ENCODE results near the gene ENTPD8.
"Not testable (repeated sequence)": the region's sequence is repeated elsewhere in the genome, so short reads cannot be mapped to it uniquely, and the experiment has no call there.

ENTPD8 gene

GRCh38 chr9:137475666-137476065, 34.5 kb upstream of the ENTPD8 start:
- no peak for DNase-seq

- DNase-seq, result no peak
Measured at GRCh38 chr9:137474271-137474670, 33.1 kb upstream of the ENTPD8 start.

GRCh38 chr9:137470785-137471184, 29.6 kb upstream of the ENTPD8 start:
- DNase-seq, result no peak

DNA sequence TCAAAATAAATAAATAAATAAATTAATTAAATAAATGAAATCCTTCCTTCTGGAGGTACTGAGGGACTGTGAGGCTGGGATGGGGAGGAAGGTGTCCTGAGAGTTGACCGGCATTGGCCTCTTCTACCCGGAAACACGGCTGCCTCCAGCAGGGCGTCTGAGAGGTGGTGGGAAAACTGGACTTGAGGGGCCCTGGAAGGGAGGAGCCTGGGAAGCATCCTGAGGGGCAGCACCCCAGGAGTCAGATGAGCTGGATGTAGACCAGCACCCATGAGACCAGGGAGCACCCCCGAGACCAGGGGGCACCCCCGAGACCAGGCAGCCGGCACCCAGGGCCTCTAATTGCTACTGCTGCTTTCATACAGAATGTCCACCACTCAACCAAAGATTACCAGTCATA, 26.7 kb upstream of the ENTPD8 start:
- DNase-seq, result no peak

DNA sequence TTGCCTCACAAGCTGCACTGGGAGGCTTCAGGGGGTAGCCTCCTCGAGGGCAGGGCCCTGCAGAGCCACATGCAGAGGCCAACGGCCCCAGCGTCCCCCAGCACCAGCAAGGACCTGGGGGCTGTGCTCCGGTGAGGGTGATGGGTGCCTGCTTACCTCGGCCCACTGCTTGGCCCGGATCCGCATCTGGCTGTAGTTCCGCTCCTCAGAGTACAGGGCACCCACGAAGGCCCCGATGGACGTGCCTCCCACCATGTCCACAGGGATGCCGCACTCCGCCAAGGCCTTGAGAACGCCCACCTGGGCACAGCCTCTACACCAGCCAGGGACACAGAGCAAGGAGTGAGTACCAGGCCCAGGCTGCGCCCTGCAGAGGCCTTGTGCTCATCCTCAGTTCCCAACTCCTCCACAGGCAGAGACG, 26.0 kb upstream of the ENTPD8 start:
- DNase-seq, result no peak

DNA sequence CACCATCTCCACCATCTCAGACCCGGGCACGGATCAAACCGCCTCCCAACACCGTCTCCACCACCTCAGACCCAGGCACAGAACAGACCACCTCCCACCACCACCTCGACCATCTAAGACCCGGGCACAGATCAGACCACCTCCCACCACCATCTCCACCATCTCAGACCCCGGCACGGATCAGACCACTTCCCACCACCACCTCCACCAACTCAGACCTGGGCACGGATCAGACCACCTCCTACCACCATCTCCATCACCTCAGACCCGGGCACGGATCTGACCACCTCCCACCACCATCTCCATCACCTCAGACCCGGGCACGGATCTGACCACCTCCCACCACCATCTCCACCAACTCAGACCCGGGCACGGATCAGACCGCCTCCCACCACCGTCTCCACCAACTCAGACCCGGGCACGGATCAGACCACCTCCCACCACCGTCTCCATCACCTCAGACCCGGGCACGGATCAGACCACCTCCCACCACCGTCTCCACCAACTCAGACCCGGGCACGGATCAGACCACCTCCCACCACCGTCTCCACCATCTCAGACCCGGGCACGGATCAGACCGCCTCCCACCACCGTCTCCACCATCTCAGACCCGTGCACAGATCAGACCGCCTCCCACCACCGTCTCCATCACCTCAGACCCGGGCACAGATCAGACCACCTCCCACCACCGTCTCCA, 25.4 kb upstream of the ENTPD8 start:
- not testable (repeated sequence) for DNase-seq

- no peak for DNase-seq
Measured at GRCh38 chr9:137465720-137466388, 24.7 kb upstream of the ENTPD8 start.

GRCh38 chr9:137465000-137465719, 24.0 kb upstream of the ENTPD8 start:
- DNase-seq, result no peak

GRCh38 chr9:137464291-137464999, 23.3 kb upstream of the ENTPD8 start:
- no peak for DNase-seq

GRCh38 chr9:137463931-137464290, 22.8 kb upstream of the ENTPD8 start:
- no peak for DNase-seq

DNA sequence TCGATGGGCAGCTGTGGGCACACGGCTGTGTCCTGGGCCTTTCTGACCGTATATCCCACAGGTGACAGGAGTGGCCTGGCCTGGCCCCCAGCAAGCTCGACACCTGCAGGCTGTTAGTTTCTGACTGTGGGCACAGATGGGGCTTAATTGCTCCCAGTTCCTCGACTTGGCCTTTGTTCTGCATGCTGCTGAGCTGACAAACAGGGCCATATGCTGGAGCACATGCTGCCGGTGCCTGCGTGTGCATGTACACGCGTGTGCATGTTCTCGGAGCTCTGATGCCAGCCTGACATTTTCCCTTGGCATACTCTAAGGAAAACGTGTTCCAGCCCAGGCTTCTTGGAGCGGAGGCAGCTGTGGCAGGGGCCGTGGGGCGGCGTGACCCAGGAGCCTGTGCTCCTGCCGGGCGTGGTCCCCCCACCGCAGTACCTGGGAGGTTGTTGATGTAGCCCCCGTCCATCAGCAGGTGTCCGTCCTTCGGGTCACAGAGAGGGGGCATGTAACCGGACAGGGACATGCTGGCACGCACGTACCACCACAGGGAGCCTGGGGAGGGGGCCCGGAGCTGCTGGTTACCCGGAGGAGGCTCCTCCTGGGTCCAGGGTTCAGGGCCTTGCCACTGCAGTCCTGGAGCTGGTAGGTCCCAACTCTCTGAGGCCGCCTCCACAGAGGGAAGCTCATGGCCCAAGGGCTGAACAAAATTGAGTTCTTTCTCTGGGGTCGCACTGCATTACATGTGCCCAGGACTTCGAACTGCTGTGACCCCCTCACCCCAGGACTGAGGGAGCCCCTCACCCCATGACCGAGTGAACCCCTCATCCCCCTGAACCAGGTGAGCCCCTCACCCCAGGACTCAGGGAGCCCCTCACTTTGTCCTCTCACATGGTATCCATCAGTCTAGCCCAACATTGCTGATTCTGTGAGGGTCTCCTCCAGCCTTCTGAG, 22.1 kb upstream of the ENTPD8 start:
- no peak for DNase-seq

GRCh38 chr9:137462396-137462985, 21.3 kb upstream of the ENTPD8 start:
- DNase-seq, result no peak

- no peak for DNase-seq
Measured at GRCh38 chr9:137461663-137462395, 20.7 kb upstream of the ENTPD8 start.

GRCh38 chr9:137461316-137461662, 20.1 kb upstream of the ENTPD8 start:
- no peak for DNase-seq

DNA sequence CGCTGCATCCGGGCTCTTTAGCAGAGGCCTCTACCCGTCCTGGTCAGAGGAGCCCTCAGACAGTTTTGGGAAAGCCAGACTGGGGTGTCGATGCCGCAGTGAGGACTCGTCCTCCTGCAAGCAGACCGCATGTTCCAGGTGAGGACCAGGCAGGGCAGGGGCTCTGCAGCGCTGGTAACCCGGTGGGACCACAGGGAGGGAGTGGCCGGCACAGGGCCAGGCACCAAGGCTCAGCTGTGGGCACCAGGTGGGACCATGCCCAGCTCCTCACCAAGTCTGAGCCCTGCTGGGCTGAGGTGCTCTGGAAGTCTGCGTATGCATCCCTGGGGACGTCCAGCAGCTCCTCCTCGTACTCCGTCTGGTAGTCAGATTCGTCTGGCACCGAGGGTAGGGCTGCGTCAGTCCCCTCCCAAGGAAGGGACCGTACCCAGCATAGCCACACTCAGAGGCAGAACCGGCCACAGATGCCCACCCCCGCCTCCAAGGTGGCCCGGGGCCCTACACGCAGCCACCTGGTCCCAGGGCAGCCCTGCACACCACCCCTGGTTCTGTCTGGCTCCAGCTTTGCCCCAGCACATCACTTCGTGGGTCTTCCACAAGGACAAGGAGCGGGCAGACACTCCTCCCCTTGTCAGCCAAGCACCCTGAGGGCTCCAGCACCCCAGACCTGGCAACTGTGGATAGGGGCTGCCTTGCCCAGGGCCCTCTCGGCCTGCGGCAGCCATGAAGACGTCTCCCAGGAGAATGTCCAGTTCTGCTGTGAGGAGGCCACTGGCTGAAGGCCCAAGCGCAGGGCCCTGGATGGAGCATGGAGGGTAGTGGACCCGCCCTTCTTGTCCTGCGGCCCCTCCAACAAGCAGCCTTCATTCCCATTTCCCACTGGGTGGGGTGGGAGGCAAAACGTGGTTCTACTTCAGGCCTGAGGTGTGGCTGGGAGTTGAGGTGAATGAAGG, 19.5 kb upstream of the ENTPD8 start:
- DNase-seq, result no peak

GRCh38 chr9:137459601-137460362, 18.6 kb upstream of the ENTPD8 start:
- no peak for DNase-seq

GRCh38 chr9:137459152-137459600, 18.0 kb upstream of the ENTPD8 start, which contains the start of gene NSMF:
NSMF (minus strand) TSS chr9:137459334; CDS start chr9:137459102, 232 bp downstream.
- peak; percentile 63 to 68 for DNase-seq

DNA sequence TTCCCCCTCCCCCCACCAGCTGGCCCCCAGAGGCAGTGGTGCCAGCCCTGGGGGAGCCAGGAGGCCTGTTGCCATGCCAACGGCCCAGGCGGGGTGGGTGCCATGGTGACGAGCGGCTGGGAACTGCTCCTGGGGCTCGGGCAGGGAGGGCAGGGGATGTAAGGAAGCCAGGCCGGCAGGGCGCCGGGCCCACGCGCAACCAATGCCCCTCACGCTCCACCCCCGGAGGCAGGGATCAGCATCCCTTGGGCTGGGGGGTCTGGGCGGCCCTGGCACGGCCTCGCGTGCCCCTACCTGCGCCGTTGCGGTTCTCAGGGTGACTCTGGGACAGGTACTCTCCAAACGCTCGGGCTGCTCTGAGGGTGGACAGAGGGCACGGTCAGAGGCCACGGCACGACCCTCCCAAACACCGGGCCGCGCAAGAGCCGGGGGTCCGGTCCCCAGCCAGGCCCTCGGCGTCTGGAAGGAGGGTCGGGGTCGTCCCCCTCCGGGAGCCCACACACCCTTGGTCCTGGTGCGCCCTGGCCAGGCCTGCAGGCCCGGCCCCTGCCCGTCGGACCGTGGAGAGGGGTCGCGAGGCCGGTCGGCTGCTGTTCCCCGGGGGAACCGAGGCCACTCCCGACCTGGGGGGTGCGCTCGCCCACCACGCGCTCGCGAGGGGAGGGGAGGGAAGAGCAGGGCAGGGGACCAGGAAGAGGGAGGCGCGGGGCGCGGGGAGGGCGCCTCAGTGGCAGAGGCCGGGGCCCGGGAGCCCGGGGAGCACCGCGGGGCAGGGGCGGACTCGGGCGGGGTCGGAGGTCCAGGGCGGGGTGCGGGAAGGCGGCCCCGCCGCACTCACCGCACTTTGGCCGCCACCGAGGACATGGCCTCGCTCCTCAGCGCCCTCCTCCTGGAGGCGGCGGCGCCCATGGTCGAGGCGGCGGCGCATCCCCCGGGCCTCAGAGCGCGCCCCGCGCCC, 17.3 kb upstream of the ENTPD8 start:
- DNase-seq, result no peak
